ENCODE data around the gene PHLPP1.

- TF ChIP-seq, protein P1, sequence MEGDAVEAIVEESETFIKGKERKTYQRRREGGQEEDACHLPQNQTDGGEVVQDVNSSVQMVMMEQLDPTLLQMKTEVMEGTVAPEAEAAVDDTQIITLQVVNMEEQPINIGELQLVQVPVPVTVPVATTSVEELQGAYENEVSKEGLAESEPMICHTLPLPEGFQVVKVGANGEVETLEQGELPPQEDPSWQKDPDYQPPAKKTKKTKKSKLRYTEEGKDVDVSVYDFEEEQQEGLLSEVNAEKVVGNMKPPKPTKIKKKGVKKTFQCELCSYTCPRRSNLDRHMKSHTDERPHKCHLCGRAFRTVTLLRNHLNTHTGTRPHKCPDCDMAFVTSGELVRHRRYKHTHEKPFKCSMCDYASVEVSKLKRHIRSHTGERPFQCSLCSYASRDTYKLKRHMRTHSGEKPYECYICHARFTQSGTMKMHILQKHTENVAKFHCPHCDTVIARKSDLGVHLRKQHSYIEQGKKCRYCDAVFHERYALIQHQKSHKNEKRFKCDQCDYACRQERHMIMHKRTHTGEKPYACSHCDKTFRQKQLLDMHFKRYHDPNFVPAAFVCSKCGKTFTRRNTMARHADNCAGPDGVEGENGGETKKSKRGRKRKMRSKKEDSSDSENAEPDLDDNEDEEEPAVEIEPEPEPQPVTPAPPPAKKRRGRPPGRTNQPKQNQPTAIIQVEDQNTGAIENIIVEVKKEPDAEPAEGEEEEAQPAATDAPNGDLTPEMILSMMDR (IDR thresholded peaks at IDR 0.05): no peak
- TF ChIP-seq EP300 (IDR thresholded peaks at IDR 0.05) (no peak), POLR2A (IDR thresholded peaks at IDR 0.05) (no peak), POLR2AphosphoS5 (IDR thresholded peaks at IDR 0.05) (no peak)
Observed at GRCh38 chr18:62877411-62878221, 162.3 kb downstream of the PHLPP1 start.

Data from upper lobe of left lung (tissue), 4 donors.